ENCODE measurements around the gene KIAA1671.

Gene KIAA1671

DNA sequence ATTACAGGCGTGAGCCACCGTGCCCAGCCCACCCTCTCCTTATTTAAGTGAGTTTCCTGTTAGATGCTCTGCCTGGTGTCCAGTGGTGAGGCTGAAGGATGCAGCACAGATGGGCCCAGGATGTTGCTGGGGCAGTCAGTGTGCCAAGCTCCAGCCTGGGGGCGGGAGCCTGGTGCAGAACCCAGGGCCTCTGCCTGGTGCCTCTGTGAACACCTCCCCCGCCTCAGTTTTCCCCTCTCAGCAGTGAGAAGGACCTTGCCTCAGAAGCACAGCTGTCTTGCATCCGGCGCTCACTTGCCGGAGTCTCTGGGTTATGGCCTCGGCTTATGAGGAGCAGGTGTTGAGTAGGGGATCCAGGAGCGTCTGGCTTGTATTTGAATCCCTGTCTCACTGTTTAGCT, 116.2 kb downstream of the KIAA1671 start:
- DNase-seq (ENCODE audit: low spot score), result no peak

DNA sequence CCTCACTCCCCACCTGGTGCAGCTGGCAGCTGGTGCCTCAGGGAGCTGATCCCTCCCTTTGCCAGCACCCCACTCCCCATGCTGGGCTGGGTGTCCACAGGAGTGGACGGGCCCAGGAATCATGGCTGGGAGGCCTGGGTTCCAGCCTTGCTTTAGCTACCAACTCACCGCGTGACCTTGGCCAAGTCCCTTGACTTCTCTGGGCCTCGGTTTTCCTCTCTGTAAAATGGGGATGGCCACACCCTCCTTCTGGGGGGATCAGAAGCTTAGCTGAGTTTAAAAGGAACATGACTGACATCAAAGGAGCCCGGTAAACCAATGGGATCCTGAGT, 116.9 kb downstream of the KIAA1671 start:
- DNase-seq (ENCODE audit: low spot score), result no peak

DNA sequence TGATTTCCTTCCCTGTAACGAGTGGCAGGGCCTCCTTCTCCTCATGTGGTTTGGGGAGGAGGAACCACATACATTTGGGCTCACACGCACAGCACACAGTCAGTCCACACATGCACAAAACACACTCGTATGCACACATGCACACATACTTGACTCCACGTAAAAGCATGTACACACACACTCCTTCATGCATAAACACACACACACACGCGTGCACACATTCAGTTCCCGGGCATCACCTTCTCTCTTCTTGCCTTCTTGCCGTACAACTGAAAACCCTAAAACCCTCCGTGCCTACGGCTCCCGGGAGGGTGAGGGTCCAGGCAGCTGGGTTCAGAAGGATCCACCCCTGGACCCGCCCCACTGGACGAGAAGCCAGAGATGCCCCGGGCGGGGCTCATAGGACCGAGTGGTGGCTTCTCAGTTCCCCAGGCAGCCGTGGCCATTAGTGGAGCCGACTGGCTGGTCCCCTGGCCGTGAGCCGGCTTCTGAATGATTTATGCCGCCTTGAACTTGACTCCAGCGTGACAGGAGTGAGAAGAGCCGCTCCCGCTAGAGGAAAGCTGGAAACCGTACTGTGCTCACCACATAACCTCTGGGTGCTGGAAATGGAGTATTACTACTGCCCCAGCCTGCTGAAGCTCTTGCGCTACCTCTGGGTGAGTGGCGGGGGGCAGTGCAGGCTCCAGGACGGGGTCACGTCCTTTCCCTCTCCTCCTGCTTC, 117.4 kb downstream of the KIAA1671 start:
- no peak for DNase-seq (ENCODE audit: low spot score)

DNA sequence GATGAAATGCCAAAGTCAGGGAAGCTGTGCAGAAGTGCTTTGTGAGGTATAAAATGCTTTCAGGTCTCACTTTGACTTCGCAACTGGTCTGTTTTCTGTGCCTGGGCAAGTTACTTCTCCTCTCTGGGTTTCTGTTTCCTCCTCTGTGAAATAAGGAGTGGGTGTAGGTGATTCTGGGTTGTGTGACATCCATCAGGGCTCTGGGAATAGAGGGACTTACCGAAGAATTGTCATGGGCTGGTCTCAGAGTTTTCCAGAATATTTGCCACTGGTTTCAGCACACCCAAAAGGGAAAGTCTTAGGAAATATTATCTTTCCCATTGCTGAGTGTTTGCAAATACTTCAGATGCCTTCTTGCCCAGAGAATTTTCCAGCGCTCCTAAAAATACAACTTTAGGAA, 118.4 kb downstream of the KIAA1671 start:
- DNase-seq (ENCODE audit: low spot score), result no peak

DNA sequence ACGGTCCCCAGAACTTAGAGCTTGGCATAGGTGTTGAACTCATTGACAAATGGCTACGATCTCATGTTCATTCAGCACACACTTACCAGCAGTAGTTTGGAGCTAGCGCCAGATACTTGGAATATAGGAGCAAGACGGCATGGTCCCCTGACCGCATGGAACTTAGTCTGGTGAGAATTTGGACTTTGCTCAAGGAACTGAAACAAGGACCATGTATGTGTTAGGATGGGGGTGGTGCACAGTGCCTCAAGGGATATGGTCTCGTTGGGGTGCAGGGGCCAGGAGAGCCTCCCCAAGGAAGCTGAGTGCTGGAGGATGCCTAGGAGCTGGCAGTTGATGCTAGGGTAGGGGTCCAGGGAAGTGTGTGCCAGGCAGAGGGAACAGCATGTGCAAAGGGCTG, 119.2 kb downstream of the KIAA1671 start:
- DNase-seq (ENCODE audit: low spot score), result no peak

DNA sequence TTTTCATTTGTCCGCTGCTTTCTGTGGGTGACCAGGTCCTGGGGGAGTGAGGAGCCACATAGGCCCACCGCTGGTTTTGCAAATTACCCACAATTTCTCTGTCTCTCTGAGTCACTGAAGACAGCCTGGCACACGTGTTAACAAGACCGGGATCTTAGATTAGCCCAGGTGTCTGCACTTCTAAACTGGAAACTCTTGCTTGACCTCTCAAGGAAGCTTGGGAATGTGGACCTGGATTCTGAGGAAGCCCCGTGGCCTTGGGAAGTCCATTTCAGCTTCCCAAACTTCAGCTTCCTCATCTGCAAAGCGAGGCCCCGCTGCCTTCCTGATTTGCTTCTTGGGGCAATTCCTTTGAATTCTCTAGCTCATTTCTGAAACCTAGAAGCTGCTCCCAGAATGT, 119.9 kb downstream of the KIAA1671 start:
- DNase-seq (ENCODE audit: low spot score), result no peak

DNA sequence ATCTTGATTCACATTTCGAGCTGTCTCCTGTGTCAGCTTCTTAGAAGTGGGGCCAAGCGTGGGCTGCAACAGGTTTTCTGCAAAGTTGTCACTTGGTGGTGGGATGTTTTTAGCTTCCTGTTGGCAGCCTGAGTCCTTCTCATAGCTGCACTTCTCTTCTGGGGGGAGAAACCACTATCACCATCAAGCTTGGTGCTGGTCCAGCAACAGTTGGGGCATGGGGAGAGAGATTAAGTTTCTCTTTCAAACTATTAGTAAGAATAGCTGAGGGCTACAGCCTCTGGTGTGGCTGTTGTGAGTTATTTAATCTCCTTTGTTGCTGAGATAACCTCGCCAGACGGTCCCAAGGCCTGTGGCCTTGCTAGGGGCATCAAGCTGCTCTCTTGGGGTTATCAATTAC, 123.8 kb downstream of the KIAA1671 start:
- DNase-seq (ENCODE audit: low spot score), result no peak

DNA sequence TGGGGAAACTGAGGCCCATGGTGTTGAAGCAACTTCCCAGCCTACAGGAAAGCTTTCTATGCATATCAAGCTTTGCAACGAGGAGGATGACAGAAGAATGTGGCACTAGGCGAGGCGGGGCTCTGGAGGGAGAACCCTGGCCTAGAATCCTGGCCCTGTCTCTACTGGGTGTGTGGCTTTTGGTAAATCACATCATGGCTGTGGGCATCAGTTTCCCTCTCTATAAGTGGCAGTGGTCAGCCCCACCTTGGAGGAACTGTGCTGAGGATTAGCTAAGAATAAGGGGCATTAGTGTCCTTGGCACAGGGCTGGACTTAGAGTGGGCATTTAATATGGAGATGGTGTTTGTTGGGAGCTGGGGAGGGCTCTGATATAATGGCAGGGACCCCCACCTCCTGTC, 124.5 kb downstream of the KIAA1671 start:
- DNase-seq (ENCODE audit: low spot score), result no peak

DNA sequence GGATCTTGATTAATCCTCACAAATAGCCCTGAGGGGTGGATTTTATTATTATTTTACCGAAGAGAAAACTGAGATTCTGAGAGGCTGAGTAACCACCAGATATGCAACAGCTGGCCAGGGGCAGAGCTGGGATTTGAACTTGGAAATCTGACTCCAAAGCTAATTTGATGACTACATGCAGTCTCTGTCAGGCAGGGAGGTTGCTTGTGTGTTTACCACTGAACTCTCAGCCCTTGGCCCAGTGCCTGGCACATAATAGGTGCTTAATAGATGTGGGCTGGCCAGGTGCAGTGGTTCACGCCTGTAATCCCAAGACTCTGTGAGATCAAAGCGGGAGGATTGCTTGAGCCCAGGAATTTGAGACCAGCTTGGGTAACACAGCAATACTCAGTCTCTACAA, 125.4 kb downstream of the KIAA1671 start:
- DNase-seq (ENCODE audit: low spot score), result no peak

DNA sequence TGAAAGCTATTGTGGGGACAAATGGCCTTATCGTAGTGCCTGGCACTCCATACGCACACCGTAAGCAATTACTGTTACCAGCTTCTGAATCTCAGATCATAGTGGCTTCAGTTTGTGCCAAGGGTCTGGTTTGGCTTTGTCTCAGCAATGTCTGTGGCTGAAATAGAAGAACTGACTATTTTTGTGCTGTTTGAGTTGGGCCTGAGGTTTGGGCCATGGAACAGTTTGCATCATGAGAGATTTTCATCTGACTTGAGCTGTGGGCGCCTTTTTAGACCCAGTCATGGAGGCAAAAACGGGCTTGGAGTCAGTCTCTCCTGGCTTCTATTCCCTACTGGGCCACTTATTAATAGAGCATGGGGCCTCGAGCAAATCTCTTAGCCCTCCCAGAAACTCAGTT, 126.1 kb downstream of the KIAA1671 start:
- DNase-seq (ENCODE audit: low spot score), result no peak

DNA sequence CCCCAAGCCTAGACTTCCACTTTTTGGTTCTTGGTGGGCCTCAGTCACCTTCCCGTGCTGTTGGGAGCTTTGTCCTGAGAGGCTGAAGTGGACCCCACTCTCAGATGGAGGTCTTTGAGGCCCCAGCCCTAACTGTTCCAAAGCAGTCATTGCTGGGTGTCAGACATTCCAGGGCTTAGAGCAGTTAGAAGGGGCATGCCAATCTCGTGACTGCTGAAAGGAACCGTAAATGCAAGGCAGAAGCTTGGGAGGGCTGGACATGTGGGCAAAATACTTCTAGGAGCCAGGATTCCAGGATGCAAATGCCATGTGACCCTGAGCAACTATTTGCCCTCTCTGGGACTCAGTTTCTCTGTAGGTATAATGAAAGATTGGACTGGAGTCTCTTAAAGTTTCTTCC, 128.3 kb downstream of the KIAA1671 start:
- no peak for DNase-seq (ENCODE audit: low spot score)

DNA sequence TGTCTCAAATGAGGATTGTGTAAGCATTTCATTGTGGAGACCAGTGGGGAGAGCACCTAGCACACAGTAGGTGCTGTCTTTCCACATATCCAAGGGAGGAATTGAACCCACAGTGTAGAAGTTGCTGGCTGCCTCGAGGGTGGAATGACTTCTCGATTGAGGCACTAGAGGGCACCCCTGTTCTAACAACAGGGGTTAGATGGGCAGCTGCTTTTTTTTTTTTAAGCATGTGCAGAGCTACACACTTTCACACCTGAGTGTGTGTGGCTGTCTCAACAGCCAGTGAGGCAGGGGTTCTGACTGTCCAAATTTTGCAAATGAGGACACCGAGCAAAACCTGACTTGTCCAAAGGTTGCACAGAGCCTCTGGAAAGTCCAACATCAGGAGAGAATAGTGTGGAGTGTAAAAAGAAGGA, 128.9 kb downstream of the KIAA1671 start:
- DNase-seq (ENCODE audit: low spot score), result peak; percentile 49

DNA sequence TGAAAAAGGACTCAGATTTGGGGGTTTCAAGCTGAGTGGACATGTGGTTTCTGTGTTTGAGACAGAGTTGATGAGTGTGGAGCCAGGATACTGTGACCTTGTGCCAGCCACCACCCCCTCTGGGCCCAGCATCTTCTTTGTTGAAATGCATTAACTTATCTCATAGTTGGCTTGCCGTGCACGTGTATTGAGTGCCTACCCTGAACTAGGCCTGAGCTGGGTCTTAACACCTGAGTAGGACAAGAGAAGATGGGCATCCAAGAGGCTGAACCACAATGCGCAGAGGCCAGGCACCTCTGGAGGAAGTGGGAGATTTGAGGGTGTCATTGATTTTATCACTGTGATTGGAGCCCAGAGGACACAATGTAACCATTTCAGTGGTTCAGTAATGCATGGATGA, 129.6 kb downstream of the KIAA1671 start:
- DNase-seq (ENCODE audit: low spot score), result no peak

DNA sequence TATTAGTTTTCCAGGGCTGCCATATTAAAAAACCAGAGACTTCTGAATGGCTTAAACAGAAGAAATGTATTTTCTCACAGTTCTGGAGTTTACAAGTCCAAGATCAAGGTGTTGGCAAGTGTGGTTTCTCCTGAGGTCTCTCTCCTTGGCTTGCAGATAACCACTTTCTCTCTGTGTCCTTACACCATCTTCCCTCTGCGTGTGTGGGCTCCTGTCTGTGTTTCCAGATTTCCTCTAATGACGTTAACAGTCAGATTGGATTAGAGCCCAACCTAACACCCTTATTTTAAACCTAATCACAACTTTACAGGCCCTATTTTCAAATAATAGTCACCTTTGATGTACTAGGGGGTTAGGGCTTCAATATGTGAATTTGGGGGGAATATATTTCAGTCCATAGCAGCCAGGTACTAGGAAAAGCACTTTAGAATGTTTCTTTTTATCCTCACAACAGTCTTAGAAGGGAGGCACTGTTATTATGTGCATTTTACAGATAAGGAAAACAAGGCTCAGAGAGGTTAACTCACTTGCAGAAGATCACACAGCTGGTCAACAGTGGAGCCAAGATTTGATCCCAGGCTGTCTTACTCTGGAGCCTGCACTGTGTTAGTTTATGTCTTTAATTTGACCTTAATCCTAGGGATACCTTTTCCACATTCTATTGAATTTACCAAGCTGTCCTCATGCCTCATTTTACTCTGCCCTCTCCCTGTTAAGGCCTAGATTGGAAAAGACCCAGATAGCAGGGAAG, 130.7 kb downstream of the KIAA1671 start:
- no peak for DNase-seq (ENCODE audit: low spot score)

DNA sequence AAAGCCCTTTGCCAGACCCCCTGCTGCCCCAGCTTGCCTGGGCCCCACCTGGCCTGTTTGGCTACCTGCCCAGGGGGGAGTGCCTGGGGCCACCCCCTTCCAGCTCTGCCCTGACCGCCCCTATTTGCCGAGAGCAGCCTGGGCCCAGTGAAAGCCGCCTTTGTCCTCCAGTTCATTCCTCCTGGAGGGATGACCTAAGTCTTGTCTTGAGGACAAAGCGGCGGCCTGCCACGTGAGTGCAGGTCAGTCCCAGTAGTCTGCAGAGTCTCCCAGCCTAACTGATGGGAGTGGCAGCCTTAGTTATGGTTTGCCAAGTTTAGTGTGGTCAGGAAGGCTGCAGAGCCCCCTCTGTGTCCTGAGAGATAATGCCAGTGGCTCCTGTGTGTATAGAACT, 131.3 kb downstream of the KIAA1671 start:
- DNase-seq (ENCODE audit: low spot score), result no peak

DNA sequence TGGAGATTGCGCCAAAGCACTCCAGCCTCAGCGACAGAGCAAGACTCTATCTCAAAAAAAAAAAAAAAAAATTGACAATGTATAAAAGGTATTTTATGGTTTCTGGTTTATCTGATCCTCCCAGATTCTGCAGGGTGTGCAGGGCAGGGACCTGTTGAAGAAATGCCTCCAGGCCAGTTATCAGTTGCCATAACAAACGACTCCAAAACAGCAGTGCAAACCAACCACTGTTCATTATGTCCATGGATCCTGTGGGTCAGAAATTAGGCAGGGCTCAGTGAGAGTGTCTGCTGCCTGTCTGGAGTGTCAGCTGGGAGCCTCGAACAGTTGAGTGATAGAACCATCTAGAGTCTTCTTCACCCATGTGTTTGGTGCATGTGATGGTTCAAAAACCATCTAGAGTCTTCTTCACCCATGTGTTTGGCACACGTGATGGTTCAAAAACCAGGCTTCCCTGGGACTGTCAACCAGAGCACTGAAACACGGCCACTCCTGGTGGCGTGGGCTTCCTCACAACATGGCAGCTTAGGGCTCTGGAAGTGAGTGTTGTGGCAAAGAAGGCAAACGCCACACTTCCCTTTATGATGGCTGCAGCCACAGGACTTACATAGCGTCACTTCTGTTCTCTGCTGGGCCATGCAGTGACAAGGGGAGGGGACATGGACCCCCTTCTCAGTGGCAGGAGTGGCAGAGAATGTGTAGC, 132.0 kb downstream of the KIAA1671 start:
- DNase-seq (ENCODE audit: low spot score), result no peak

DNA sequence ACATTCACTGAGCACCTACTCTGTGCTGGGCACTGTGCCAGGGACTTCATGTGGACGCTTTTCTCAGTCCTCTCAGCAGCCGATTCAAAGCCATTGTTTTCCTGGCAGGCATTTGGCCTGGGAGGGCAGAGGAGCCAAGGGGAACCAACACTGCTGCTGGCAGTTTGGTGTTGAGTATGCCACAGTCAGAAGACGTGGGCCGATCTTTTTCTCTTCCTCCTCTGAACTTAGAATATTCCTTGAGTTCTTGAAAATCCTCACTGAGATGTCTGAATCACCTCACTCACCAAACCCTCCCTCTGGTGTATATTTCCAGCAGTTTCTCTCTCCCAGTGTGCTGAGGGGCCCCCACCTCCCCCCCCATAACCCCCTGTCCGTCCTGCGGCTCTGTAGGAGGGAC, 132.6 kb downstream of the KIAA1671 start:
- no peak for DNase-seq (ENCODE audit: low spot score)

DNA sequence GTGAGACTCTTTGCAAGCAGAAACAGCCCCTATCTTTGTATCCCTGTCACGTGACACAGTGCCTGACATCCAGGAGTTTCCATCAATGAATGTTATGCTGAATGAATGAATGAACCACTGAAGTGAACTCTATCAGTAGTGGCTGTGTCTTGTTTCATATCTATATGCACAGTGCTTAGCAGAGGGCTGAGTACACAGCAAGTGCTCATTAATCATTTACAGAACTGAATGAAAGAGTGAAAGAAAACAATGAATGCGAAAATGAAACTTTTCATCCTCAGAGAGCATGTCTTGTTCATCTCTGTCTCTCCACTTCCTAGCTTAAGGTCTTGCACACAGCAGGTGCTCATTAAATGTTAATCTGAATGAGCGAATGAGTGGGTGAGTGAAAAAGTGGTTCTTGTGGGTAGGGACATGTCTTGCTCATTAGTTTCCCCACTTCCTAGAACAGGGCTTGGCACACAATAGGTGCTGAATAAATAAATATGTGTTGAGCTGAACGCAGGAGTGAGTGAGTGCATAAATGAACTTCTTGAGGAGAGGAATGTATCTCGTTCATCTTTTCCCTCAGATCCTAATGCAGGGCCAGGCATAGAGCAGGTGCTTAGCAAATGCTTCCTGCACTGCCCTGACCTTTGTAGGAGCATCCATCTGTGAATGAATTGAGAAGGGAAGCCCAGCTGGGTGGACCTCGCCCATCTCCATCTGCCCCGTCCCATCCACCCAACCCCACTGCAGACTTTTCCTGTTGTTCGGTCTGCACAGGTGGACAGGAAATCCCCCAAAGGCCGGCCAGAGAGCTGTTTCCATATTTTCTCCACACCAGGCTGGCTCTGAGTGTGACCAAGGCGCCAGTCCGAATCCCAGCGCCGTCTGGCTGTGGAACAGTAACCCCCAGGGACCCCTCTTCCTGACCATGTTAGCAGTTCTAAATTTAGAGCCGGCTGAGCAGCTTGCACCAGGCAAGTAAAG, 133.7 kb downstream of the KIAA1671 start:
- DNase-seq (ENCODE audit: low spot score), result no peak

DNA sequence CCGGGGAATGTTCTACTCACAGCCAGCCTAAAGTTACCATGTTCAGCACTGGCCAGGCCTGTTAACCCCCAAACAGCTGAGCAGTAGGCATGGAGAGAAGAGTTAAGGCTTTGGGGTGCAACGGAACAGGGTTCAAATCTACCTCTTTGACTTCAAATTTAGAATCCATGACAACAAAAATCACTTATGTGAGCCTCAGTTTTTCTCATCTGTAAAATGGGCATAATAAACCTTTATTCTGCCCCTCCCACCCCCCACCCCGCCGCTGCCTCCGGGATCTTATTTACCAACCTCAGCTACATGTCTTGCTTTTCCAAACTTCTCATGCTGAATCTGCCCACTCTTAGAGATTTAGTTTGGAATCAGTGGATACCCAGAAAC, 134.4 kb downstream of the KIAA1671 start:
- no peak for DNase-seq (ENCODE audit: low spot score)

DNA sequence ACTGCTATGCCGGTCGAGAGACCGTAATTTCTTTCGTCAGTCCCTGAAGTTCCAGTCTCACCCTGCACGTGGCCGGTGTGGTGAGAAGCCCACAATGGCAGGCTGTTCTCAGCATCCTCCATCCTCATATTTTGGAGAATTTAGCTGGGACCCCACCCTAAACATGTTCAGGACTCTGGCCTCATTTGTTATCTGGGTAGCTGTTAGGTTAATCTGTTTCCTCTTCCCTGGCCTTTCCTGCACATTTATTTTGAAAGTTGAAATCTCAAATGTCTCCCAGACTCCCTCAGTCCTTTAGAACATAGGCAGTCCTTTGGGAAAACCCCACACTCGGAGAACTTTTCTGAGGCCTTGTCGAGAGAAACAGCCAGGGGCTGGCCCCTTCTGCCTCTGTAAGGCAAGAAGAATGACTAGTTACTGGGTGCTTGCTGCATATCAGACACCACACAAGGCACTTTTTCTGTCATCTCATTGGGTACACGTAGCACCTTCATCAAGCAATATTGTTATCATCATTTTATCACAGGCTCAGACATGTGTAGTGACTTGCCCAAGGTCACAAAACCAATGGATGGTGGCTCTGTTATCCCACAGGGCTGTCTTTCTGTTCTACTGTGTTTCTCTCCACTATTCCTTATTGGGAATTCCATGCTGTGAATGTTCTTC, 137.8 kb downstream of the KIAA1671 start:
- no peak for DNase-seq (ENCODE audit: low spot score)

DNA sequence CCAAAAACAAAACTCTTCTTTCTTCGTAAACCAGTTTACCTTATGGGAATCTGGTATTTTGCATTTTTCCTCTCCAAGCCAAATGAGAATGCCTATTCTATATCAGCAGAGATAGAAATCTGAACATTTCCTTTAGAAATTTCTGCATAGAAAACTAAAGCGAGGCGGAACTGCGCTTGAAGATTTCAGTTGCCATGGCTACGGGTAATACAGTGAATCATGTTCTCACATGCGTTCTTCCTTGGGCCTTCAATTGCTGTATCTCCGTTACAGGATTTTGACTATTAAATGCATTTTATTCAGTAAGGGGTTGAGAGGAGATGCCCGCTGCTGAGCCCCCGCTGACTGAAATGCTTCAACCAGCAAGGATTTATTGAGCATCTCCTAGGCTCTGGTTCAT, 138.9 kb downstream of the KIAA1671 start:
- DNase-seq (ENCODE audit: low spot score), result no peak

DNA sequence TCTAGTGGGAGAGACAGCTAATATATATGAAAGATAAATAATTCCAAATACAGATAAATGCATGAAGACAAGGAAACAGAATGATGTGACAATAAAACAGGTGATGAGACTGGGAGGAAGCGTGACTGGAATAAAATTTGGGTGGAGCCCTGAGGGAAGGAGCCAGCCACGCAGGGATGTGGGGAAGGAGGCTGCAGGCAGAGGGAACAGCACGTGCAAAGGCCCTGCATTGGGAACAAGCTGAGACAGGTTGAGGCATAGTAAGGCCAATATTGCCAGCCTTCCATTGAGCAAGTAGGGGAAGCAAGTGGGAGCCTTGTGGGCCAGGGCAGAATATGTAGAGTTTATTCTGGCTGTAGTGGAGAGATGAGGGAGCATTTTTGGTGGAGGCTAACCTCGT, 139.6 kb downstream of the KIAA1671 start:
- no peak for DNase-seq (ENCODE audit: low spot score)

All from GM03348 (cell line).